Neural cell (in vitro differentiated cells): ENCODE results near the gene AMT. TPM values are rescaled to one million over a fixed set of nuclear protein-coding genes. Genes with fewer than 3 reads are reported as not detected.

Experiments used
- H2AFZ ChIP-seq: fragments of 200-600, 300-800 bp; sonication (generic), shearing (Covaris generic); 2 replicates; pipeline ENCODE4 v1.6.0; 2014; ENCODE audit warnings: low read depth, mild to moderate bottlenecking, antibody characterized with exemption, low read length, moderate library complexity
- H3F3A ChIP-seq: fragments of 200-600 bp; shearing (Covaris generic); 2 replicates; pipeline ENCODE4 v1.6.1; 2016; ENCODE audit warnings: mild to moderate bottlenecking, moderate library complexity, mixed read lengths, antibody characterized with exemption, low read length; ENCODE audit not compliant: insufficient read depth, poor library complexity, severe bottlenecking
- H3K27ac ChIP-seq: fragments of 200-600, 300-800 bp; sonication (generic), shearing (Covaris generic); 2 replicates; pipeline ENCODE4 v1.5.1; 2014; ENCODE audit warnings: mild to moderate bottlenecking, low read length, moderate library complexity
- H3K27me3 ChIP-seq: fragments of 300-800, 200-600 bp; sonication (generic), shearing (Covaris generic); 2 replicates; pipeline ENCODE4 v1.6.0; 2014; ENCODE audit warnings: mild to moderate bottlenecking, low read depth, low read length, moderate library complexity; ENCODE audit not compliant: insufficient read depth
- H3K36me3 ChIP-seq: fragments of 300-800, 200-600 bp; sonication (generic), shearing (Covaris generic); 2 replicates; pipeline ENCODE4 v1.5.1; 2014; ENCODE audit warnings: mild to moderate bottlenecking, antibody characterized with exemption, low read length, moderate library complexity; ENCODE audit not compliant: insufficient read depth
- H3K4me2 ChIP-seq: fragments of 300-800, 200-600 bp; sonication (generic), shearing (Covaris generic); 2 replicates; pipeline ENCODE4 v1.6.0; 2014; ENCODE audit warnings: mild to moderate bottlenecking, low read length
- H3K4me3 ChIP-seq: fragments of 300-800, 200-600 bp; sonication (generic), shearing (Covaris generic); 2 replicates; pipeline ENCODE4 v1.5.1; 2014; ENCODE audit warnings: mild to moderate bottlenecking, low read length, moderate library complexity
- H3K79me2 ChIP-seq: fragments of 200-600 bp; shearing (Covaris generic); replicated peaks from 2 replicates; pipeline ENCODE4 v1.6.0; 2014; ENCODE audit warnings: mild to moderate bottlenecking, low read length, moderate library complexity; ENCODE audit not compliant: insufficient read depth
- H3K9ac ChIP-seq: fragments of 300-800, 200-600 bp; sonication (generic), shearing (Covaris generic); 2 replicates; pipeline ENCODE4 v1.6.1; 2016; ENCODE audit warnings: mild to moderate bottlenecking, low read length, mixed read lengths
- H3K9me2 ChIP-seq: fragments of 200-600 bp; shearing (Covaris generic); 2 replicates; pipeline ENCODE4 v1.6.1; 2016; ENCODE audit warnings: mild to moderate bottlenecking, low read length, mixed read lengths; ENCODE audit not compliant: insufficient read depth
- H3K9me3 ChIP-seq: fragments of 200-600, 300-800 bp; sonication (generic), shearing (Covaris generic); 2 replicates; pipeline ENCODE4 v1.6.1; 2016; ENCODE audit warnings: mild to moderate bottlenecking, mixed run types, low read length, moderate library complexity, mixed read lengths
- H4K20me1 ChIP-seq: fragments of 200-600 bp; shearing (Covaris generic); 2 replicates; pipeline ENCODE4 v1.6.1; 2016; ENCODE audit warnings: mild to moderate bottlenecking, mixed run types; ENCODE audit not compliant: insufficient read depth
- EP300 ChIP-seq: fragments of 450-650 bp; conservative IDR thresholded peaks from 2 replicates; pipeline ENCODE4 v1.6.1; 2014; ENCODE audit warnings: antibody characterized with exemption, mild to moderate bottlenecking, moderate library complexity; ENCODE audit not compliant: poor library complexity, severe bottlenecking
- EZH2 ChIP-seq: fragments of 200-600, 300-800 bp; shearing (Covaris generic), sonication (generic); IDR thresholded peaks from 2 replicates; pipeline ENCODE4 v1.6.1; 2014; ENCODE audit warnings: antibody characterized with exemption, low read length, borderline replicate concordance, mild to moderate bottlenecking; ENCODE audit not compliant: insufficient read depth, poor library complexity, severe bottlenecking
- MXI1 ChIP-seq: fragments of 450-650 bp; conservative IDR thresholded peaks from 2 replicates; pipeline ENCODE4 v1.6.1; 2014; ENCODE audit warnings: antibody characterized with exemption, mild to moderate bottlenecking; ENCODE audit not compliant: poor library complexity, severe bottlenecking
- POLR2AphosphoS5 ChIP-seq: IDR thresholded peaks from 2 replicates; pipeline ENCODE4 v1.6.1; 2012
- RAD21 ChIP-seq: fragments of 450-650 bp; conservative IDR thresholded peaks from 2 replicates; pipeline ENCODE4 v1.6.1; 2014; ENCODE audit warnings: antibody characterized with exemption, mild to moderate bottlenecking, moderate library complexity
- SMC3 ChIP-seq: fragments of 450-650 bp; conservative IDR thresholded peaks from 2 replicates; pipeline ENCODE4 v1.6.1; 2014; ENCODE audit warnings: antibody characterized with exemption, mild to moderate bottlenecking, moderate library complexity; ENCODE audit not compliant: poor library complexity
- TAF1 ChIP-seq: IDR thresholded peaks from 2 replicates; pipeline ENCODE4 v1.6.1; 2012; ENCODE audit warnings: low read depth
- polyA plus RNA-seq: library from polyadenylated mRNA; depleted of rRNA; stranded (reverse); fragments of >200 nt; gene quantifications from 2 replicates; pipeline ENCODE4 v1.2.3, GENCODE V29; 2014
- TF ChIP-seq, protein P1 (sequence below): fragments of 450-650 bp; IDR thresholded peaks from 2 replicates; pipeline ENCODE4 v1.5.1; 2014; ENCODE audit warnings: antibody characterized with exemption, mild to moderate bottlenecking, moderate library complexity; ENCODE audit not compliant: poor library complexity, severe bottlenecking
- TF ChIP-seq, protein P2 (sequence below): IDR thresholded peaks from 2 replicates; pipeline ENCODE4 v1.6.1; 2012; ENCODE audit warnings: borderline replicate concordance

The AMT gene
- polyA plus RNA-seq, 1 donor from 2014 or later = 6.1 TPM

DNA sequence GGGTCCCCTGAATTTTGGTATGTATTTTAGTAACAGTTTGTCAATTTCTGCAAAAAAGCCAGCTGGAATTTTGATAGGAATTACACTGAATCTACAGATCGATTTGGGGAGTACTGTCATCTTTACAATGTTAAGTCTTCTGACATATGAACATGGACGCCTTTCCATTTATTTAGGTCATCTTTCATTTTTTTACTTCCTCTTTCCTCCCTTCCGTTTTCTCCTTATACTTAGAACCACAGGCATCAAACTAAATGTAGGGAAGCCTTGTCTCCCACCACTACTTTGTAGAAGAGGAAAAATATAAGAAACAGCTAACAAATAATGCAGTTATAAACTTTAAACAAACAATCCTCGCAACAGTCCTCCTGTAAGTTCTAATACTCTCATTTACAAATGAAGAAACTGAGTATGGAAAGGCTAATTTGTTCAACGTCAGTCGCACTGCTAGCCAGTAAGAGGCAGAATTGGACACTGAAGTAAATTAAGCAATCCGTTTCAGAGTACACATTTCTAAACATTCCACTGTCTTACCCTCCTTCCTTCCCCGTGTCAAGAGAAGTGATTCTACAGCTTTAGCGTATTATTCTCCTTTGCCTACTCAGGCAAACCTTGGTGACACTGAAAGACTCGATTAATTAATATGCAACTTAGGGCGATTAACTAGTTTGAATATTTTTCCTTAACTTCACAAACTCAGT, 36.1 kb downstream of the AMT start:
- TF ChIP-seq, protein P1, sequence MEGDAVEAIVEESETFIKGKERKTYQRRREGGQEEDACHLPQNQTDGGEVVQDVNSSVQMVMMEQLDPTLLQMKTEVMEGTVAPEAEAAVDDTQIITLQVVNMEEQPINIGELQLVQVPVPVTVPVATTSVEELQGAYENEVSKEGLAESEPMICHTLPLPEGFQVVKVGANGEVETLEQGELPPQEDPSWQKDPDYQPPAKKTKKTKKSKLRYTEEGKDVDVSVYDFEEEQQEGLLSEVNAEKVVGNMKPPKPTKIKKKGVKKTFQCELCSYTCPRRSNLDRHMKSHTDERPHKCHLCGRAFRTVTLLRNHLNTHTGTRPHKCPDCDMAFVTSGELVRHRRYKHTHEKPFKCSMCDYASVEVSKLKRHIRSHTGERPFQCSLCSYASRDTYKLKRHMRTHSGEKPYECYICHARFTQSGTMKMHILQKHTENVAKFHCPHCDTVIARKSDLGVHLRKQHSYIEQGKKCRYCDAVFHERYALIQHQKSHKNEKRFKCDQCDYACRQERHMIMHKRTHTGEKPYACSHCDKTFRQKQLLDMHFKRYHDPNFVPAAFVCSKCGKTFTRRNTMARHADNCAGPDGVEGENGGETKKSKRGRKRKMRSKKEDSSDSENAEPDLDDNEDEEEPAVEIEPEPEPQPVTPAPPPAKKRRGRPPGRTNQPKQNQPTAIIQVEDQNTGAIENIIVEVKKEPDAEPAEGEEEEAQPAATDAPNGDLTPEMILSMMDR = no peak
- TF ChIP-seq SMC3 = no peak
- TF ChIP-seq EP300 = no peak
- no peak for TF ChIP-seq RAD21
- no peak for TF ChIP-seq MXI1
- no peak for TF ChIP-seq TAF1
- TF ChIP-seq, protein P2, sequence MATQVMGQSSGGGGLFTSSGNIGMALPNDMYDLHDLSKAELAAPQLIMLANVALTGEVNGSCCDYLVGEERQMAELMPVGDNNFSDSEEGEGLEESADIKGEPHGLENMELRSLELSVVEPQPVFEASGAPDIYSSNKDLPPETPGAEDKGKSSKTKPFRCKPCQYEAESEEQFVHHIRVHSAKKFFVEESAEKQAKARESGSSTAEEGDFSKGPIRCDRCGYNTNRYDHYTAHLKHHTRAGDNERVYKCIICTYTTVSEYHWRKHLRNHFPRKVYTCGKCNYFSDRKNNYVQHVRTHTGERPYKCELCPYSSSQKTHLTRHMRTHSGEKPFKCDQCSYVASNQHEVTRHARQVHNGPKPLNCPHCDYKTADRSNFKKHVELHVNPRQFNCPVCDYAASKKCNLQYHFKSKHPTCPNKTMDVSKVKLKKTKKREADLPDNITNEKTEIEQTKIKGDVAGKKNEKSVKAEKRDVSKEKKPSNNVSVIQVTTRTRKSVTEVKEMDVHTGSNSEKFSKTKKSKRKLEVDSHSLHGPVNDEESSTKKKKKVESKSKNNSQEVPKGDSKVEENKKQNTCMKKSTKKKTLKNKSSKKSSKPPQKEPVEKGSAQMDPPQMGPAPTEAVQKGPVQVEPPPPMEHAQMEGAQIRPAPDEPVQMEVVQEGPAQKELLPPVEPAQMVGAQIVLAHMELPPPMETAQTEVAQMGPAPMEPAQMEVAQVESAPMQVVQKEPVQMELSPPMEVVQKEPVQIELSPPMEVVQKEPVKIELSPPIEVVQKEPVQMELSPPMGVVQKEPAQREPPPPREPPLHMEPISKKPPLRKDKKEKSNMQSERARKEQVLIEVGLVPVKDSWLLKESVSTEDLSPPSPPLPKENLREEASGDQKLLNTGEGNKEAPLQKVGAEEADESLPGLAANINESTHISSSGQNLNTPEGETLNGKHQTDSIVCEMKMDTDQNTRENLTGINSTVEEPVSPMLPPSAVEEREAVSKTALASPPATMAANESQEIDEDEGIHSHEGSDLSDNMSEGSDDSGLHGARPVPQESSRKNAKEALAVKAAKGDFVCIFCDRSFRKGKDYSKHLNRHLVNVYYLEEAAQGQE = no peak
- TF ChIP-seq POLR2AphosphoS5 = no peak
- no peak for TF ChIP-seq EZH2
- Histone ChIP-seq H3K9me2 (no peaks in the 10 kb centered on the region), H3K36me3 (no peaks in the 10 kb centered on the region), H3K4me2 (no peak overlapping the region), H3K27me3 (no peaks in the 10 kb centered on the region), H2AFZ (no peak overlapping the region), H3F3A (no peaks in the 10 kb centered on the region), H3K79me2 (peaks cover 59% of the 10 kb centered on the region), H3K27ac (no peak overlapping the region), H3K9ac (no peak overlapping the region), H3K4me3 (no peak overlapping the region), H3K9me3 (no peaks in the 10 kb centered on the region), H4K20me1 (no peaks in the 10 kb centered on the region)

DNA sequence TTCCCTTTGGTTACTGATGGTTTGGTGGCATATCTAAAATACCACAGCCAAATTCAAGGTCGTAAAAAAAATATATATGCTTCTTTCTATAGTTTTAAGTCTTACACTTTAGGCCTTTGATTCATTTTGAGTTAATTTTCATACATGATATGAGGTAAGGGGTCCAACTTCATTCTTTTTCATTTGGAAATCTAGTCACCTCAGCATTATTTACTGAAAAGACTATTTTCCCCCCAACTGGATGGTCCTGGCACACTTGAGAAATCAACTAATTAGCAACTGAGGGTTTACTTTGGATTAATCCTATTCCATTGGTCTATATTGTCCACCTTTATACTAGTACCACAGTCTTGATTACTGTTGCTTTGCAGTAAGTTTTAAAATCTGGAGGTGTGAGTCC, 36.7 kb downstream of the AMT start:
- Histone ChIP-seq H3K79me2 (peaks cover 62% of the 10 kb centered on the region), H3K27me3 (no peaks in the 10 kb centered on the region), H3K9me2 (no peaks in the 10 kb centered on the region), H2AFZ (no peak overlapping the region), H3K4me3 (no peak overlapping the region), H3K27ac (no peak overlapping the region), H3K9me3 (no peaks in the 10 kb centered on the region), H3K36me3 (no peaks in the 10 kb centered on the region), H3K9ac (no peak overlapping the region), H3F3A (no peaks in the 10 kb centered on the region), H3K4me2 (no peak overlapping the region), H4K20me1 (no peaks in the 10 kb centered on the region)
- TF ChIP-seq, protein P2 = no peak
- TF ChIP-seq MXI1 = no peak
- TF ChIP-seq SMC3 = no peak
- TF ChIP-seq POLR2AphosphoS5 = no peak
- no peak for TF ChIP-seq EP300
- TF ChIP-seq TAF1 = no peak
- TF ChIP-seq, protein P1 = no peak
- TF ChIP-seq EZH2 = no peak
- no peak for TF ChIP-seq RAD21
